ENCODE results near the gene ADGRV1.
"Not testable (repeated sequence)": the region's sequence is repeated elsewhere in the genome, so short reads cannot be mapped to it uniquely, and the experiment has no call there.

DNA sequence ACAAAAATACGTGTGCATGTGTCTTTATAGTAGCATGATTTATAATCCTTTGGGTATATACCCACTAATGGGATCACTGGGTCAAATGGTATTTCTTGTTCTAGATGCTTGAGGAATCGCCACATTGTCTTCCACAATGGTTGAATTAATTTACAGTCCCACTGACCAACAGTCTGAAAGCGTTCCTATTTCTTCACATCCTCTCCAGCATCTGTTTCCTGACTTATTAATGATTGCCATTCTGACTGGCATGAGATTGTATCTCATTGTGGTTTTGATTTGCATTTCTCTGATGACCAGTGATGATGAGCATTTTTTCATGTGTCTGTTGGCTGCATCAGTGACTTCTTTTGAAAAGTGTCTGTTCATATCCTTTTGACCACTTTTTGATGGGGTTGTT, 18.0 kb downstream of the ADGRV1 start:
- TF ChIP-seq CTCF (conservative IDR thresholded peaks at IDR 0.05; ENCODE audit: low read depth, low read length); EZH2 (IDR thresholded peaks at IDR 0.05; ENCODE audit: borderline replicate concordance, low read depth, low read length, poor library complexity, severe bottlenecking): not testable (repeated sequence)

Data from A673 (cell line).